Effector memory CD4-positive, alpha-beta T cell (primary cell): ENCODE results near the gene CERS1.

Experiments used
- DNase-seq, 3 donors: peaks; one replicate each; pipeline ENCODE4 v3.0.0-alpha.2; 2020
- H3K27ac ChIP-seq: 2 replicates; pipeline ENCODE4 v1.7.0; 2013; ENCODE audit warnings: mild to moderate bottlenecking, low read length, moderate library complexity; ENCODE audit not compliant: insufficient read depth, poor library complexity, severe bottlenecking
- H3K27me3 ChIP-seq: replicated peaks from 2 replicates; pipeline ENCODE4 v1.7.0; 2013; ENCODE audit warnings: mild to moderate bottlenecking, low read length; ENCODE audit not compliant: insufficient read depth, control insufficient read depth, poor library complexity, severe bottlenecking
- H3K36me3 ChIP-seq: 2 replicates; pipeline ENCODE4 v1.7.0; 2013; ENCODE audit warnings: mild to moderate bottlenecking, low read length, moderate library complexity; ENCODE audit not compliant: control insufficient read depth, insufficient read depth
- H3K4me1 ChIP-seq: 2 replicates; pipeline ENCODE4 v1.7.0; 2013; ENCODE audit warnings: low read length, mild to moderate bottlenecking; ENCODE audit not compliant: control insufficient read depth, insufficient read depth, poor library complexity, severe bottlenecking
- H3K4me3 ChIP-seq: 2 replicates; pipeline ENCODE4 v1.7.0; 2013; ENCODE audit warnings: low read length, low read depth, mild to moderate bottlenecking; ENCODE audit not compliant: insufficient read depth, poor library complexity, severe bottlenecking
- H3K9me3 ChIP-seq: 2 replicates; pipeline ENCODE4 v1.7.0; 2013; ENCODE audit warnings: mild to moderate bottlenecking, low read length, moderate library complexity; ENCODE audit not compliant: control insufficient read depth

CERS1 gene

GRCh38 chr19:18863843-18864362 is 32.1 kb downstream of the CERS1 start:
- DNase-seq, result no peak
- no peak overlapping the region for H3K27ac ChIP-seq

GRCh38 chr19:18862976-18863842 is 32.7 kb downstream of the CERS1 start:
- no peaks in the 10 kb centered on the region for H3K9me3 ChIP-seq
- H3K36me3 ChIP-seq, result peaks cover 96% of the 10 kb centered on the region
- no peaks in the 10 kb centered on the region for H3K27me3 ChIP-seq
- no peak overlapping the region for H3K4me3 ChIP-seq
- H3K27ac ChIP-seq, result no peak overlapping the region
- H3K4me1 ChIP-seq, result no peaks in the 10 kb centered on the region
- DNase-seq, result no peak

More at GRCh38 chr19:18863843-18864362, 32.1 kb downstream of the CERS1 start:
- Histone ChIP-seq H3K36me3 (peaks cover 92% of the 10 kb centered on the region), H3K4me1 (no peaks in the 10 kb centered on the region), H3K9me3 (no peaks in the 10 kb centered on the region), H3K27me3 (no peaks in the 10 kb centered on the region), H3K4me3 (no peak overlapping the region)

DNA sequence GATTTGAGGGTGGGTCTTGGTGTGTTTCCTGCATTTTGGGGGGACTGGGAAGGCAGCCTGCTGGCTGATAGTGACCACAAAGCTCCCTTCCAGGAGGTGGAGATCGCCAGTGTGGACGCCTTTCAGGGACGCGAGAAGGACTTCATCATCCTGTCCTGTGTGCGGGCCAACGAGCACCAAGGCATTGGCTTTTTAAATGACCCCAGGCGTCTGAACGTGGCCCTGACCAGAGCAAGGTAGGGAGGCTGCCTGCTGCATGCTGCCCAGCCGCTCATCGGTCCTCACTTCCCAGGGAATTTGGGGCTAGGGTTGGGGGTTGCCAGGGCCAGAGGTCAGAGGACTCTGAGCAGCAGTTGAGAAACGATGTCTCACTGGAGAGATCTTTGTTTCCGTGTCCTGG is 34.0 kb downstream of the CERS1 start:
- H3K4me1 ChIP-seq, result no peaks in the 10 kb centered on the region
- no peak overlapping the region for H3K4me3 ChIP-seq
- DNase-seq, result no peak
- H3K27ac ChIP-seq, result no peak overlapping the region
- peaks cover 96% of the 10 kb centered on the region for H3K36me3 ChIP-seq
- H3K9me3 ChIP-seq, result no peaks in the 10 kb centered on the region
- no peaks in the 10 kb centered on the region for H3K27me3 ChIP-seq

GRCh38 chr19:18861235-18861634 is 34.7 kb downstream of the CERS1 start:
- H3K9me3 ChIP-seq, result no peaks in the 10 kb centered on the region
- no peaks in the 10 kb centered on the region for H3K27me3 ChIP-seq
- no peaks in the 10 kb centered on the region for H3K4me1 ChIP-seq
- peaks cover 99% of the 10 kb centered on the region for H3K36me3 ChIP-seq
- DNase-seq, result no peak
- H3K27ac ChIP-seq, result no peak overlapping the region
- no peak overlapping the region for H3K4me3 ChIP-seq

DNA sequence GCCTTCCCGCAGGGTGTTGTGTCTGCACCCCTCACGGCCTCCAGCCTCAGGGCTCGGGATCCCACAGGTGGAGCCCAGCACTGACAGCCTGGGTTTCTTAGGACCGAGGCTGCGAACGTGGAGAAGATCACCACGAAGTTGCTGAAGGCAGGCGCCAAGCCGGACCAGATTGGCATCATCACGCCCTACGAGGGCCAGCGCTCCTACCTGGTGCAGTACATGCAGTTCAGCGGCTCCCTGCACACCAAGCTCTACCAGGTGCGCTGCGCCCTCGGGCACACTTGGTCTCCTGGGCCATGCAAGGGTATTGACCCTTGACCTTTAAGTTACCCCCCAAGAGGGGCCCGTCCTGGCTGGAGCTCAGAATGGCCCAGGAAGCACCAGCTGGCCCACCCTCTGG is 35.2 kb downstream of the CERS1 start:
- no peak overlapping the region for H3K4me3 ChIP-seq
- H3K36me3 ChIP-seq, result peaks cover 99% of the 10 kb centered on the region
- H3K9me3 ChIP-seq, result no peaks in the 10 kb centered on the region
- H3K4me1 ChIP-seq, result no peaks in the 10 kb centered on the region
- no peaks in the 10 kb centered on the region for H3K27me3 ChIP-seq
- no peak for DNase-seq
- H3K27ac ChIP-seq, result no peak overlapping the region

GRCh38 chr19:18860302-18860700 is 35.7 kb downstream of the CERS1 start:
- Histone ChIP-seq H3K27ac (no peak overlapping the region), H3K27me3 (no peaks in the 10 kb centered on the region), H3K9me3 (no peaks in the 10 kb centered on the region), H3K4me1 (no peaks in the 10 kb centered on the region), H3K36me3 (peaks cover 99% of the 10 kb centered on the region), H3K4me3 (no peak overlapping the region)
- DNase-seq, result no peak

- Histone ChIP-seq H3K4me3 (no peak overlapping the region), H3K27ac (no peak overlapping the region), H3K4me1 (no peaks in the 10 kb centered on the region), H3K36me3 (peaks cover 99% of the 10 kb centered on the region), H3K27me3 (no peaks in the 10 kb centered on the region), H3K9me3 (no peaks in the 10 kb centered on the region)
- no peak for DNase-seq
Measured at GRCh38 chr19:18859676-18860301, 36.2 kb downstream of the CERS1 start.

GRCh38 chr19:18858906-18859646 is 36.9 kb downstream of the CERS1 start:
- Histone ChIP-seq H3K9me3 (no peaks in the 10 kb centered on the region), H3K27ac (no peak overlapping the region), H3K27me3 (no peaks in the 10 kb centered on the region), H3K36me3 (peaks cover 99% of the 10 kb centered on the region), H3K4me3 (no peak overlapping the region), H3K4me1 (no peaks in the 10 kb centered on the region)
- DNase-seq, result no peak

DNA sequence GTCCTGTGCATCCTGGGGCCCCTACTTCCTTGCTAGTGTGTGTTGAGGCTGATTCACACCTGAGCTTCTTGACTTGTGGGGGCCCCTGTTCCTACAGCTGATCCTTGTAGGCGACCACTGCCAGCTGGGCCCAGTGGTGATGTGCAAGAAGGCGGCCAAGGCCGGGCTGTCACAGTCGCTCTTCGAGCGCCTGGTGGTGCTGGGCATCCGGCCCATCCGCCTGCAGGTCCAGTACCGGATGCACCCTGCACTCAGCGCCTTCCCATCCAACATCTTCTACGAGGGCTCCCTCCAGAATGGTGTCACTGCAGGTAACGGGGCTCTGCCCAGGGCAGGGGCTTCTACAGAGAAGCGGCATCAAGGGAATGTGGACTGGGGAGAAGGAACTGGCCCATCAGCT is 38.7 kb downstream of the CERS1 start:
- H3K4me3 ChIP-seq, result no peak overlapping the region
- no peak for DNase-seq
- H3K27ac ChIP-seq, result no peak overlapping the region
- peaks cover 99% of the 10 kb centered on the region for H3K36me3 ChIP-seq
- no peaks in the 10 kb centered on the region for H3K9me3 ChIP-seq
- H3K4me1 ChIP-seq, result no peaks in the 10 kb centered on the region
- H3K27me3 ChIP-seq, result no peaks in the 10 kb centered on the region
